HepG2 (cell line): Measurements from ENCODE around the gene CPNE5.

ENCODE experiments used
- CBFB ChIP-seq: sonication (generic); formaldehyde crosslinking; IDR thresholded peaks from 2 replicates; pipeline ENCODE4 v1.4.0; 2020; ENCODE audit warnings: missing genetic modification reagents
- CTCF ChIP-seq: sonication (generic); formaldehyde crosslinking; IDR thresholded peaks from 2 replicates; pipeline ENCODE4 v1.5.0; 2020; ENCODE audit warnings: mild to moderate bottlenecking, missing genetic modification reagents, moderate library complexity
- ETV6 ChIP-seq: sonication (generic); formaldehyde crosslinking; conservative IDR thresholded peaks from 2 replicates; pipeline ENCODE4 v1.4.0; 2020; ENCODE audit warnings: missing genetic modification reagents
- FOXA1 ChIP-seq, 2 experiments: fragments of 450-650 bp in 1 of 2; sonication (generic) in 1 of 2; formaldehyde crosslinking in 1 of 2; IDR thresholded peaks; 2 replicates each; pipeline versions ENCODE4 v1.4.0 to v1.6.1; 2016 to 2020; ENCODE audit warnings: missing genetic modification reagents in 1 of 2
- HNRNPUL1 ChIP-seq: fragments of 200-400 bp; formaldehyde crosslinking; IDR thresholded peaks from 2 replicates; pipeline ENCODE4 v1.6.1; 2017; ENCODE audit warnings: low read depth, mild to moderate bottlenecking, low read length, moderate library complexity
- MYPOP ChIP-seq: sonication (generic); formaldehyde crosslinking; IDR thresholded peaks from 2 replicates; pipeline ENCODE4 v1.8.1; 2023; ENCODE audit warnings: mild to moderate bottlenecking, moderate library complexity, missing genetic modification reagents
- NBN ChIP-seq: fragments of 450-650 bp; conservative IDR thresholded peaks from 2 replicates; pipeline ENCODE4 v1.6.1; 2017
- NCOA1 ChIP-seq: sonication (generic); formaldehyde crosslinking; IDR thresholded peaks from 2 replicates; pipeline ENCODE4 v1.9.0; 2021; ENCODE audit warnings: missing genetic modification reagents
- POLR2AphosphoS5 ChIP-seq: IDR thresholded peaks from 2 replicates; pipeline ENCODE4 v1.6.1; 2012; ENCODE audit warnings: low read depth, low read length
- TCF7L2 ChIP-seq: IDR thresholded peaks from 2 replicates; pipeline ENCODE4 v1.6.1; 2011; ENCODE audit warnings: mild to moderate bottlenecking, low read depth, low read length, moderate library complexity
- ZBTB4 ChIP-seq: sonication (generic); formaldehyde crosslinking; IDR thresholded peaks from 2 replicates; pipeline ENCODE4 v1.4.0; 2020; ENCODE audit warnings: missing genetic modification reagents, mild to moderate bottlenecking, borderline replicate concordance
- ZBTB8A ChIP-seq: sonication (generic); formaldehyde crosslinking; IDR thresholded peaks from 2 replicates; pipeline ENCODE4 v1.4.0; 2020; ENCODE audit warnings: mild to moderate bottlenecking, low read depth, missing genetic modification reagents, borderline replicate concordance
- ZNF274 ChIP-seq: sonication (generic); formaldehyde crosslinking; IDR thresholded peaks from 2 replicates; pipeline ENCODE4 v1.5.1; 2020; ENCODE audit warnings: mild to moderate bottlenecking, missing genetic modification reagents

GRCh38 chr6:36757943-36758508 is 81.2 kb downstream of the CPNE5 start:
- no peak for TF ChIP-seq NCOA1 (CRISPR knock-in tag)
- TF ChIP-seq POLR2AphosphoS5 = no peak
- no peak for TF ChIP-seq ETV6
- TF ChIP-seq CBFB (CRISPR knock-in tag) = no peak
- TF ChIP-seq CTCF (CRISPR knock-in tag) = no peak
- no peak for TF ChIP-seq HNRNPUL1
- TF ChIP-seq TCF7L2 = no peak
- no peak for TF ChIP-seq FOXA1 (IDR thresholded peaks at IDR 0.05)
- TF ChIP-seq FOXA1 (CRISPR knock-in tag; IDR thresholded peaks at IDR 0.05) = no peak
- TF ChIP-seq NBN = no peak
- no peak for TF ChIP-seq ZBTB8A (CRISPR knock-in tag)
- TF ChIP-seq ZNF274 (CRISPR knock-in tag) = no peak
- TF ChIP-seq ZBTB4 (CRISPR knock-in tag) = no peak
- TF ChIP-seq MYPOP (CRISPR knock-in tag) = no peak
